IPS-18c (cell line): ENCODE measurements around the gene CCDC50.

Source experiments
- H3K4me3 ChIP-seq: 2 replicates; pipeline ENCODE4 v1.7.0; 2013; ENCODE audit warnings: low read depth, mild to moderate bottlenecking, low read length, moderate library complexity; ENCODE audit not compliant: insufficient read depth
- H3K9me3 ChIP-seq: one replicate; pipeline ENCODE4 v1.6.1; 2013; ENCODE audit warnings: mild to moderate bottlenecking, low read length, moderate library complexity; ENCODE audit not compliant: control insufficient read depth, insufficient read depth

CCDC50 gene

DNA sequence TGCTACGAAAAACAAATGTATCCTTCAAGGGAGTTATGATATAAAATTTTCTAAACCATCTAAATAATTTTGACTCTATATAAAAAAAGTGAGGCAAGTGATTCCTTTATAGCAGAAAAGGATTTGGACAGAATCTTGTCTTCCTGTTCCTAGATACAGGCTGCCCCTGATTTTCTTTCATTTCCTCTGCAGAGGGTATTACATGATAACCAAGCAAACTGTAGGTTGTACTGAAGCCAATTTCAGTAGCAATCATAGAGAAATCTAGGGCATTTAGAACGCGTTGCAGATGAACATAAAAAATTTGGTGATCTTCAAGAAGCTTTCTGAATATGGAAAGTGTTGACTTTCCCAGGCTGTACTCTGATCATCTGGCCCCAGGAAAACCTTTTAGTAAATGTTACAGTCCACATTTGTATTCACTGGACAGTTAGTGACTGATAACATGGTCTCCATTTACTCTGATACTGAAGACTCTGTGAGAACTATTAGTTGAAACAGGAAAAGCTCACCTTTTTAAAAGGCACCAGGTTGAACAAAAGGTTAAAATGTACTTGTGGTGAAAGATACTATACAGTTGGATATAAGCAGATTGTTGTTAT is 10.2 kb downstream of the CCDC50 start:
- H3K4me3 ChIP-seq, result no peak overlapping the region
- H3K9me3 ChIP-seq, result no peaks in the 10 kb centered on the region

DNA sequence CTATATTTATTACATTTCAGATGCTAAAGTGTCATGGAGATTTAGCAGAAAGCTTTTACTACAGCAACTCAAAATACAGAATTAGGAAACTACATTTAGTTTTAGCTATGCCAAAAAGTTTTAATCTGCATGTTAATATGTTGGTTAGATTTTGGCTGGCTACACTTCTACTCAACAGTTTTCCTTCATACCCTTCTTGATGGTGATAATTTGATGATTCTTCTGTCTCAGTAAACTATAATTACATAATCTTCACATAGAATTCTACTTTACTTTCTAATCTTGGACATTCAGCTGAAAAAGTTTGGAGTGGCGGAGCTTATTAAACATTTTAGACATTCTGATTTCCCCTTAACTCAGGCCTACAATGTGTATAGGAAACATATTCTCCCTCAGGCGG is 11.2 kb downstream of the CCDC50 start:
- H3K9me3 ChIP-seq, result no peaks in the 10 kb centered on the region
- no peak overlapping the region for H3K4me3 ChIP-seq

DNA sequence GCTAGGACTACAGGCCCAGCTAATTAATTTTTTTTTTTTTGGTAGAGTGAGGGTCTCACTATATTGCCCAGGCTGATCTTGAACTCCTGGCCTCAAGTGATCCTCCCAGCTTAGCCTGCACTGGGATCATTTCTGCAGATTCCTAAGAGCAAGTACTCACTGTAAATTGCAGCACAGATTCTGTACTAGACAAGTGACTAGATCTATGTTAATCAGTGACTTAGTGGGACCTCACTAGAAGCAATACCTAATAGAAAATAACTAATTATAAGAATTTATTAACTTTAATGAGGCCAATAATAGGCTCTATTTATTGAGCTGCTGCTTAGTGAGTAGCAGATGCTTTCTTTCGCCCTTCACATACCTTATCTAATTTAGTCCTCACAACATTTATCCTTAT is 11.8 kb downstream of the CCDC50 start:
- Histone ChIP-seq H3K9me3 (no peaks in the 10 kb centered on the region), H3K4me3 (no peak overlapping the region)

DNA sequence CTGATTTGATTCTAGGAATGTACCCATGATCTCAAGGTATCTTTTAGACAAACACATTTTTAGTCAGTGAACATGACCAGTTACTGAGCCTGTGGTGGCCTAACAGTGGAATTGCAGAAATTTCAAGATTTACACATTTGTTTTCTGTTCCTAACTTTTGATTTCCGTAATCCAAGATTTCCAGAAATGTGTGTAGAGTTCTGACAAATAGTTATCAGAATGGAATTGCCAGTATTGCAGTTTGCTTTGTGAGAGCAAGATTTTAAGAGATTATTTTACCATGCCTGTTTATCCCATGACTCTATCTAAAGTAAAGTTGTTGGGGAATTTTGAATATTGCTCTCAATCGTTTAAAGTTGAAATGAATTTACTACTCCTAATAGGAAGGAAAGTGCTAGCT is 12.8 kb downstream of the CCDC50 start:
- Histone ChIP-seq H3K4me3 (no peak overlapping the region), H3K9me3 (no peaks in the 10 kb centered on the region)

DNA sequence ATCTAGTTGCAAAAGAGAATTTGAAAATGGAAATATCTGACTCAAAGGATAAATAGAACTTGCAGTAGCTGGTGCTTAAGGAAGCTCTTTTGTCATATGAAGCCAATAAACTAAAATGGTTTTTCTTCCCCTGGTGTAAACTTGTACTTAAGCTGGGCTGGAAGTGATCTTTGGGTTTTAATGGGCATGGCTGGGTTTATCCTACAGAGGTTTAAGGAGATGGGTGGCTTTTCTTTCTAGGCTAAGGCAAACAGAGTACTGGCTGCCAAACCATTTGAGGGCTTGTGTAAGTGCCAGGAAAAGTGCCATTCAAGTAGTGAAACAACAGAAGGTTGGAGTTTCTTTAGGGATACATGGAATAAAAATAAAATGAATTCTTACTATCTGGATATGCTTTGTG is 13.2 kb downstream of the CCDC50 start:
- Histone ChIP-seq H3K4me3 (no peak overlapping the region), H3K9me3 (no peaks in the 10 kb centered on the region)

DNA sequence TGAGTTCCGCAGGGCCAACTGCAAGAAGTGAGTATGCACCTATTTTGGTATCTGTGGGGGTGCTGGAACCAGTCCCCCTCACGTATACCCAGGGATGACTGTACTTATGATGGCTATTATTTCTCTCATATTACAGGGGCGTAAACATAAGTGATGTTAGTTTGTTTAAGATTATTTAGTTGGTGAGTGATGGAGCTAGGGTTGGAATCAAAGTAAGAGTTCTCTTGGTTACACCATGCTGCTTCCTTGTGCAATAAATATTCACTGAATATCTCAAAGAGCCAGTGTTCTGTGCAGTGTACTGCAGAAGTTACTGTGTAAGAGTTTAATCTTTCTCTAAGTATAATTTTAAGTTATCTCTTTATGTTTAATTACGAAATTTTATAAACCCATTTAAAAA is 13.9 kb downstream of the CCDC50 start:
- Histone ChIP-seq H3K9me3 (no peaks in the 10 kb centered on the region), H3K4me3 (no peak overlapping the region)

DNA sequence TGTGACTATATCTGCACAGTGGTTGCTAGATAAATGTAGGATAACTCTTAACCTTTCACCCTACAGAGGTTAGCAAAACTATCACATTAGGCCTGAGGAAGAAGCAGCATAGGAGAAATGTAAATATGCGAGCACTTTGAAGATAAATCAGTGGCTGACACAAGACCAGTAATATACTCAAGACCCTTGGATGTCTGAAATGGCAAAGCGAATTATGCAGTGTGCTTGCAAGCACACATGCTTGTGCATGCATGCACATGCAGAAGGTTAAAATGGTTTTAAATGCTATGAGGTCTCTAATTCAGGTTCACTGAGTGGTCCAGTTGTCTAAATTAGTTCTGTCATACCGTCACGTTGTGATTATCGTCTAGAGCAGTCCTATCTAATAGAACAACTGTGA is 14.7 kb downstream of the CCDC50 start:
- no peak overlapping the region for H3K4me3 ChIP-seq
- no peaks in the 10 kb centered on the region for H3K9me3 ChIP-seq

DNA sequence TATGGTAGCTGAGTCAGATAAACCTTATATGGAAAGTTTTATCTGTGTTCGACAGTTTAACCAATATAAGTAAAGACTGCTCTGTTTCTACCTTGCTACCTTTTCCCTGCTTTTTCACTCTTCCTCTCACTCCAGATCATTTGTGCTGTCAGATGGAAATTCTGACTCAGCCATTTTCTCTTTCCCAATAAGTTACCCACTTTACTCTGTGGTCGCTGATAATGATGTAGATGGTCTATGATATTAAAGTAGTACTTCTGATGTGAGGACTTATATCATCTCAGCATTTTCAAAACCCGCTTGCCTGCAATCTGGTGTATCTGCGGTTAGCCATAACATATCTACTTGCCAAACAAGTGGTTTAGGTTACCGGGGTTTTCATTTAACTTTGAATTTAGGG is 16.1 kb downstream of the CCDC50 start:
- Histone ChIP-seq H3K9me3 (no peaks in the 10 kb centered on the region), H3K4me3 (no peak overlapping the region)

DNA sequence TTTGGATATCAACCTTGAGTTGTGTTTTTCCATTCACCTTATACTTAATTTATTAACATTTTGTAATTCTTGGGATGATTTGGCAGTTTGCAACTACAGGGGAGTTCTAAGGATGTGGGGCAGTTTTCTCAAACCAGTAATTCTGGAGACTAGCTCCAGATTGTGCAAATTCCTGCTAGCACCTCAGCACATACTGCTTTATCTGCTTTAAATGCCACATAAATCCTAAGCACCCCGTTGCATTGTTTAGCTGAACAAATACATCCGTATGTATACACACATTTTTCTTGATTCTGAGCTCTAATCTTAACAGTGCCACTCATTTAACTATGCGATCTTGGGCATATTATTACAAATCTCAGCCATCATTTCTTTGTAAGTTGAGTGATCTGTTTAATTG is 18.0 kb downstream of the CCDC50 start:
- Histone ChIP-seq H3K9me3 (no peaks in the 10 kb centered on the region), H3K4me3 (no peak overlapping the region)

DNA sequence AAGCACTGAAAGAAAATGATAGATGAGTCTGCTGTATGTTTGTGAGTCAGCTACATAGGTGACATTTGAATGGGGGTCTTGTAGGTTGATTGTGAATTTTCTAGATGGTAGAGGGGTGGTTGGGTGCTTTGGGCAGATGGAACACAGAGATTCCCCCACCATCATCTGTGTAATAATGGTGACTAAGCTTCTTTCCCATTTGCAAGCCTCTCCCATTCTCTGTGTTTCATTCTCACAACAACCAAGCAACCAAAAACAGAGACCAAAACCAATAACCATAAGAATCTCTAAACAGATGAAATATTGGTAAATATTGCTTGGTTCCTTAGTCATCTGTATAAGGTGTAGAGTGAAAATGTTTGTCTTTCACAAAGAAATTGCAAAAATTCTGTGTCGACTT is 18.9 kb downstream of the CCDC50 start:
- H3K4me3 ChIP-seq, result no peak overlapping the region
- no peaks in the 10 kb centered on the region for H3K9me3 ChIP-seq

DNA sequence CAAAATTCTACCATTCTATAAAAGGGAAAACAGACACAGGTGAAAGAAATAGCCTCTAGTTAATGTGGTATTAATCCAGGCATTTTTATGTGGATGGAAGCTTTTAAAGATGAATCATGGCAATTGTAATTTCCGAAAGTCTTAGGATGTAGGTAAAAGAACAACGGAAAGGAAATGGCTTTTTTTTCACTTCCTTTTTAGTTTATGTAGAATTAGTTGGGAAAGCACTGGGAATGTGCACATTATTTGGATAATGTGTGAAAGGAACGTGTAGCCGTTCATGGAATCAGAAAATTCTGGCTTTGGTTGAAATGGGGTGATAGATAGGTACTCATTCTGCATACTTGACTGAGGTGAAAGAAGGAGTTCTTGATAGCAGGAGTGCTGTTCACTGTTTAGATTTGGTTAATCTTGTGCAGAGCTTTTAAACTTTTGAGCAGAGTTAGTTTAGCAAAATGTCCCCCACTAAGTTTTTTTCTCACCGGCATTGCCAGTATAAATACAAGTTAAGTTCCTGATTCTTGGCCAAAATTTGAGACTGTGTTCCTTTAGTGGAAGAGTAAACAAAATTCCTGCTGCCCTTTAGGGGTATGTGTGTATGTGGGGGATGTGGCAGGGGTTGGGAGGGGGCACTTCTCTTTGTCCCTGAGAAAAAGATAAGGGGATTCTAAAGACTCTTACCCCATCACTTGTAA is 21.3 kb downstream of the CCDC50 start:
- Histone ChIP-seq H3K9me3 (no peaks in the 10 kb centered on the region), H3K4me3 (no peak overlapping the region)

DNA sequence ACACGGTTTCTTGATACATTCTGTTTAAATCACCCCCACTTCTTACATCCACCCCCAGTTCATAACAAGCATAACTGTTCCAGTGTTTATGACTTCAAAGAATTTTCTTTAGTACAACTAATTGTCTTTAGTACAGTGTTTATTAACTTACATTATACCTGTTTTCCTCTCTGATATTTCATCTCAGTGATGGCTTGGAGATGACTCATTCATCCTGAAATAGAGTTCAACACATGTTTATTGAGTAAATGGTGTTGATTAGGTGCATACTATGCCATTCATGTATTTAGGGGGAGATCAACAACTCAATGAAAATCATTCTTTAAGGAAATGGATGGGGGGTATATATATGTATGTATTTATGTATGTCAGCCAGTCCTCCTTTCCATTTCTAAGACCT is 22.8 kb downstream of the CCDC50 start:
- Histone ChIP-seq H3K9me3 (no peaks in the 10 kb centered on the region), H3K4me3 (no peak overlapping the region)

DNA sequence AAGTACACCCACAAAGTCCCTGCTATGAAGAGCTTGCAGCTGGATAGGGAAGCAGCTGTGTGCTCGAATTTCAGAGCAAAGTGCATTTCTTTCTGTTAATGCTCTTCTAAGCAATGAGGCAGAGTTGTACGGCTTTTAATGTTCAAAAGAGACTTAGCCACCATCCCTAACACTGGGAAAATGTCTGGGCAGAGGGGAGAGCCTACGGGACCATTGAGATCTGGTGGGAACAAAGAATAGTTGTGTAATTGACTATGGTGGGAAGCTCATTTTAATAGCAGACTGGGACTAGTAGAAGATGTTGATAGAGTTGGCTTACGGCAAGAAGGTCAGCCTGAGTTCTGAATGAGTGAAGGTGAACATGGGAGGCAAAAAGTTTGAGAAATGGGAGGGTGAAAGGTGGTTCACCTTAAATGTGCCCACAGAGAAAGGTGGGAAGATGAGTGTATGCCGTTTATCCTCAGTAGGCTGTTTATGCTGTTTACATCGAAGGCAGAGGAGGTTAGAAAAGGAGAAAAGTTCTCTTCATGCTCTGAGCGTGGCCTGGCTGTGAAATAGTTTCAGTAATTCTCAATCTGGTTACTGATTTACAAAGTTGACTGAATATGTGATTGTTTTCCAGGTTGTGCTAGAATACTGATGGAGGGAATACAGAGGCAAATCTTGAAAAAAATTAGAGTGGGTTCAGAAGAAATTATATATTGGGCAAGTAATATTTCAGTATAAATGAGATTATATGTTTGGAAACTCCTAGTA is 24.0 kb downstream of the CCDC50 start:
- H3K4me3 ChIP-seq, result no peak overlapping the region
- no peaks in the 10 kb centered on the region for H3K9me3 ChIP-seq

DNA sequence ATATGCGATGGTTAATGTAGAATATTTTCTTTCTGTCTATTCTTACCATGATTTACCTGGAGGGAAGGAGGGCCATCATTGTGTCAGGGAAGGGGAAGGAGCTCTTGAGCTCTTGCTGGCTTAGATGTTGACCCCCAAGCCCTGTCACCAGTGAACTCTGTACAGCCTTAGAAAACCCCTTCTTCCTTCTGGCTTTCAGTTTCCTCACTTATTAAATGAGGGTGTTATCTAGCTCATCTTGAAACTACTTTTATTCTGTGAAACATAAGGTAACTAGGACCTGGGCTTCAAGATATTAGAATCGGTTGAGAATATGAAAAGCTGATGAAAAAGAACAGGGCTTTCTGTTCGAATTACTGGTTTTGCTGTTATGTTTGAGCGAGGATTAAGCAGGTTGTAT is 26.2 kb downstream of the CCDC50 start:
- Histone ChIP-seq H3K9me3 (no peaks in the 10 kb centered on the region), H3K4me3 (no peak overlapping the region)

DNA sequence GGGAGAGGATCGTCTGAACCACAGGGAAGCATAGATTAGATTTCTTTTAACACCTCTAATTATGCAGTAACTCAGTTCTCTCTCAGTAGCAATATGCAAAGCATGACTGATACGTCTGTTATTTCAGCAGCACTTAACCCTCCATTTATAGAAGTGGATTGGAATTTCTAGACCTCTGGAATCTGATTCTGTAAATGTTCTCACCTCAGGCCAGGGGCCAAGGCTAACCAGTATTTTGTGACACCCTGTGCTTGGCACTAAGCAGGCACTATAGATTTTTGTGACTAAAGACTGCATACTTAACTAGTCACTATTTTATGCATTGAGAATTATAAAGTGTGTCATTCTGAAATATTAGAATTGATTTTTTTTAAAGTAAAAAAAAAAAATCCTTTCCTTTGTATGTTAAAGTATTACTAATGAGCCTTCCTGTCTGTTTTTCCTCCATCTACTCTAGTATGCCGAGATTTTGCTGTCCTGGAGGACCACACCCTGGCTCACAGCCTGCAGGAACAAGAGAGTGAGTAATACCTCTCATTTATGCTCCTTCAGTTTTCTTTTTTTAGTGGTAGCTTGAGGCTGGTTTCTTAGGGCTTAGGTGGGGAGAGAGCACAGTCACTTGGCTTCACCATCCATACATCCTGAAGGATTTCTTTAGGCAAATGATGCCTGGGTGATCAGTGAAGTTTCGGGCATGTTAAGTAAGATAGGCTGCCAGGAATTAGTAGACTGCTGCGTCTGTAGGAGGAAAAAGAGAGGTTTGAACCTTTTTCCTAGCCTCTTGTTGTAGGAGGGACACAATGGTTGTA is 27.6 kb downstream of the CCDC50 start:
- H3K4me3 ChIP-seq, result no peak overlapping the region
- H3K9me3 ChIP-seq, result no peaks in the 10 kb centered on the region

DNA sequence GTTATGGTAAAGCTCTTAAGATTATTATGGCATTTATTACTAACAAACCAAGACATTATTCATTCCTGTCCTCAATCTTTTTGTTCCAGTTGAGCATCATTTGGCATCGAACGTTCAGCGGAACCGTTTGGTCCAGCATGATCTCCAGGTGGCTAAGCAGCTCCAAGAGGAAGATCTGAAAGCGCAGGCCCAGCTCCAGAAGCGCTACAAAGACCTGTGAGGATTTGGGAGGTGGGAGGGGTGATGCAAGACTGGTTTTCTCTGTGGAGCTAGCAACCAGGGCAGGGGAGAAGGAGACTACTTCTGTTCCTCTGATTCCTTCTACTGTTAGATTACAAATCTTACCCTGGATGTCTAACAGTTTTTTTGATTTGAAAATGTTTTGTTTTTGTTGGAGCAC is 28.7 kb downstream of the CCDC50 start:
- H3K4me3 ChIP-seq, result no peak overlapping the region
- no peaks in the 10 kb centered on the region for H3K9me3 ChIP-seq

DNA sequence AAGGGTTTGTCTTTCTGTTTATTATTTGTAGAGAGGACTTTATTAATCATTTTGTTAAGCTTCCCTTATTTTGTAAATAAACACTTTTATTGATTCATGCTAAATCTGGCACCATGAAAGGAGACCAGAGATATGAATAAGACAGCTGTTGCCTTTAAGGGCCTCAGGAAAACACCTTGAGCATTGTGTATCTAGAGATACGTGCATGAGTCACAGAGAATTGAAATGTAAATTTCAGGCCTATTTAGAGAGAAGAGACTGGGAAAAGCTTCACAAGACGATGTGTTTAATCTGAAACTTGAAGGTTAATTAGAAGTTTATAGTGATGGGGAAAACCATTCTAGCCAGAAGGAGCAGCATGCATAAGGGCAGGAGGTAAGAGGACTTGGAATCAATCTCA is 29.7 kb downstream of the CCDC50 start:
- no peaks in the 10 kb centered on the region for H3K9me3 ChIP-seq

DNA sequence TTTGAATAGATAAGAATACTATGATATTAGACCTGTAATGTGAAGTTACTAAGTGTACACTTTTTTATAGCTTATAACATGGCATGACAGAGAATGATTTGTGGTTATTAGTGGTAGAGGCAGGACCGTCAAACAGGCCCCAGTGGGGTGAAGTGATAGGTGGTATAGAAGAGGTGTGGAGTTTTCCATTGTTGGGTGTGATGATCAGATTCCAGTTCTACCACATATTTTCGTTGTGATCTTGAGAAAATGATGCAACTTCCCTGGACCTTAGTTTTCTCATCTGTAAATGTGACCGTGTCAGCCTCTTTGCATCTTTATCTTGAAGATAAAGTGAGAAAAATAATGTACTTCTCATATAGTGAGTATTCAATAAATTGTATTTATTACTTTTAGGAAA is 31.4 kb downstream of the CCDC50 start:
- H3K9me3 ChIP-seq, result no peaks in the 10 kb centered on the region
- no peak overlapping the region for H3K4me3 ChIP-seq

More for the DNA sequence above, 29.7 kb downstream of the CCDC50 start:
- no peak overlapping the region for H3K4me3 ChIP-seq
